ENCODE measurements around the gene AKR7A2.

The AKR7A2 gene

GRCh38 chr1:19333587-19334354 is 21.8 kb upstream of the AKR7A2 start:
- no peaks in the 10 kb centered on the region for H3K9me3 ChIP-seq (ENCODE audit: control insufficient read depth, insufficient read depth, low read length)
- H3K4me3 ChIP-seq (ENCODE audit: low read length) = no peak overlapping the region
- H3K4me1 ChIP-seq (ENCODE audit: control insufficient read depth, insufficient read depth, low read length) = no peaks in the 10 kb centered on the region
- no peaks in the 10 kb centered on the region for H3K27me3 ChIP-seq (ENCODE audit: control insufficient read depth, insufficient read depth, low read length)
- no CpG with 5 or more reads among the region's 9 CpGs for WGBS (ENCODE audit: insufficient coverage, insufficient read length)
- no peak overlapping the region for H3K27ac ChIP-seq (ENCODE audit: low read length)
- no peak for DNase-seq (ENCODE audit: low read depth, low spot score)
- no peaks in the 10 kb centered on the region for H3K36me3 ChIP-seq (ENCODE audit: control insufficient read depth, insufficient read depth, low read length)

- Histone ChIP-seq H3K27me3 (ENCODE audit: control insufficient read depth, insufficient read depth, low read length) (no peaks in the 10 kb centered on the region), H3K4me3 (ENCODE audit: low read length) (no peak overlapping the region), H3K27ac (ENCODE audit: low read length) (no peak overlapping the region), H3K36me3 (ENCODE audit: control insufficient read depth, insufficient read depth, low read length) (peaks cover 6% of the 10 kb centered on the region; the same call in 1 of the 2 replicates), H3K4me1 (ENCODE audit: control insufficient read depth, insufficient read depth, low read length) (no peaks in the 10 kb centered on the region), H3K9me3 (ENCODE audit: control insufficient read depth, insufficient read depth, low read length) (no peaks in the 10 kb centered on the region)
- WGBS (ENCODE audit: insufficient coverage, insufficient read length) = no CpG with 5 or more reads among the region's 12 CpGs
- DNase-seq (ENCODE audit: low read depth, low spot score) = no peak
Observed at GRCh38 chr1:19332832-19333231, 20.9 kb upstream of the AKR7A2 start.

- peaks cover 13% of the 10 kb centered on the region for H3K36me3 ChIP-seq (ENCODE audit: control insufficient read depth, insufficient read depth, low read length)
- H3K4me1 ChIP-seq (ENCODE audit: control insufficient read depth, insufficient read depth, low read length) = no peaks in the 10 kb centered on the region
- H3K4me3 ChIP-seq (ENCODE audit: low read length) = no peak overlapping the region
- H3K27ac ChIP-seq (ENCODE audit: low read length) = no peak overlapping the region
- DNase-seq (ENCODE audit: low read depth, low spot score) = no peak
- no CpG with 5 or more reads among the region's 13 CpGs for WGBS (ENCODE audit: insufficient coverage, insufficient read length)
- H3K9me3 ChIP-seq (ENCODE audit: control insufficient read depth, insufficient read depth, low read length) = no peaks in the 10 kb centered on the region
- H3K27me3 ChIP-seq (ENCODE audit: control insufficient read depth, insufficient read depth, low read length) = no peaks in the 10 kb centered on the region
Observed at GRCh38 chr1:19331262-19331878, 19.4 kb upstream of the AKR7A2 start.

GRCh38 chr1:19330449-19331135 is 18.6 kb upstream of the AKR7A2 start:
- Histone ChIP-seq H3K9me3 (ENCODE audit: control insufficient read depth, insufficient read depth, low read length) (no peaks in the 10 kb centered on the region), H3K36me3 (ENCODE audit: control insufficient read depth, insufficient read depth, low read length) (peaks cover 13% of the 10 kb centered on the region), H3K4me3 (ENCODE audit: low read length) (no peak overlapping the region), H3K4me1 (ENCODE audit: control insufficient read depth, insufficient read depth, low read length) (no peaks in the 10 kb centered on the region), H3K27ac (ENCODE audit: low read length) (no peak overlapping the region), H3K27me3 (ENCODE audit: control insufficient read depth, insufficient read depth, low read length) (no peaks in the 10 kb centered on the region)
- WGBS (ENCODE audit: insufficient coverage, insufficient read length) = no CpG with 5 or more reads among the region's 14 CpGs
- DNase-seq (ENCODE audit: low read depth, low spot score) = no peak

- H3K9me3 ChIP-seq (ENCODE audit: control insufficient read depth, insufficient read depth, low read length) = no peaks in the 10 kb centered on the region
- H3K27ac ChIP-seq (ENCODE audit: low read length) = no peak overlapping the region
- H3K4me3 ChIP-seq (ENCODE audit: low read length) = no peak overlapping the region
- H3K4me1 ChIP-seq (ENCODE audit: control insufficient read depth, insufficient read depth, low read length) = no peaks in the 10 kb centered on the region
- peaks cover 17% of the 10 kb centered on the region for H3K36me3 ChIP-seq (ENCODE audit: control insufficient read depth, insufficient read depth, low read length)
- WGBS (ENCODE audit: insufficient coverage, insufficient read length) = no CpG with 5 or more reads among the region's 5 CpGs
- no peak for DNase-seq (ENCODE audit: low read depth, low spot score)
- H3K27me3 ChIP-seq (ENCODE audit: control insufficient read depth, insufficient read depth, low read length) = no peaks in the 10 kb centered on the region
Observed at GRCh38 chr1:19329611-19330010, 17.7 kb upstream of the AKR7A2 start.

GRCh38 chr1:19329188-19329587 is 17.2 kb upstream of the AKR7A2 start:
- no CpG with 5 or more reads among the region's 13 CpGs for WGBS (ENCODE audit: insufficient coverage, insufficient read length)
- no peak for DNase-seq (ENCODE audit: low read depth, low spot score)
- Histone ChIP-seq H3K4me1 (ENCODE audit: control insufficient read depth, insufficient read depth, low read length) (no peaks in the 10 kb centered on the region), H3K36me3 (ENCODE audit: control insufficient read depth, insufficient read depth, low read length) (peaks cover 18% of the 10 kb centered on the region), H3K27me3 (ENCODE audit: control insufficient read depth, insufficient read depth, low read length) (no peaks in the 10 kb centered on the region), H3K4me3 (ENCODE audit: low read length) (no peak overlapping the region), H3K27ac (ENCODE audit: low read length) (no peak overlapping the region), H3K9me3 (ENCODE audit: control insufficient read depth, insufficient read depth, low read length) (no peaks in the 10 kb centered on the region)

- no peaks in the 10 kb centered on the region for H3K27me3 ChIP-seq (ENCODE audit: control insufficient read depth, insufficient read depth, low read length)
- no peaks in the 10 kb centered on the region for H3K9me3 ChIP-seq (ENCODE audit: control insufficient read depth, insufficient read depth, low read length)
- no peak overlapping the region for H3K27ac ChIP-seq (ENCODE audit: low read length)
- peaks cover 18% of the 10 kb centered on the region for H3K36me3 ChIP-seq (ENCODE audit: control insufficient read depth, insufficient read depth, low read length)
- DNase-seq (ENCODE audit: low read depth, low spot score) = no peak
- H3K4me3 ChIP-seq (ENCODE audit: low read length) = no peak overlapping the region
- H3K4me1 ChIP-seq (ENCODE audit: control insufficient read depth, insufficient read depth, low read length) = no peaks in the 10 kb centered on the region
- WGBS (ENCODE audit: insufficient coverage, insufficient read length) = no CpG with 5 or more reads among the region's 18 CpGs
Observed at GRCh38 chr1:19328486-19328885, 16.5 kb upstream of the AKR7A2 start.

- no CpG with 5 or more reads among the region's 9 CpGs for WGBS (ENCODE audit: insufficient coverage, insufficient read length)
- Histone ChIP-seq H3K27me3 (ENCODE audit: control insufficient read depth, insufficient read depth, low read length) (no peaks in the 10 kb centered on the region), H3K36me3 (ENCODE audit: control insufficient read depth, insufficient read depth, low read length) (peaks cover 18% of the 10 kb centered on the region), H3K27ac (ENCODE audit: low read length) (no peak overlapping the region), H3K9me3 (ENCODE audit: control insufficient read depth, insufficient read depth, low read length) (no peaks in the 10 kb centered on the region), H3K4me3 (ENCODE audit: low read length) (no peak overlapping the region), H3K4me1 (ENCODE audit: control insufficient read depth, insufficient read depth, low read length) (no peaks in the 10 kb centered on the region)
- no peak for DNase-seq (ENCODE audit: low read depth, low spot score)
Observed at GRCh38 chr1:19327736-19328135, 15.8 kb upstream of the AKR7A2 start.

- no peaks in the 10 kb centered on the region for H3K4me1 ChIP-seq (ENCODE audit: control insufficient read depth, insufficient read depth, low read length)
Observed at GRCh38 chr1:19327301-19327700, 15.4 kb upstream of the AKR7A2 start.

GRCh38 chr1:19326748-19327065 is 14.8 kb upstream of the AKR7A2 start:
- Histone ChIP-seq H3K4me1 (ENCODE audit: control insufficient read depth, insufficient read depth, low read length) (no peaks in the 10 kb centered on the region), H3K36me3 (ENCODE audit: control insufficient read depth, insufficient read depth, low read length) (peaks cover 18% of the 10 kb centered on the region), H3K9me3 (ENCODE audit: control insufficient read depth, insufficient read depth, low read length) (no peaks in the 10 kb centered on the region), H3K27ac (ENCODE audit: low read length) (no peak overlapping the region), H3K27me3 (ENCODE audit: control insufficient read depth, insufficient read depth, low read length) (no peaks in the 10 kb centered on the region), H3K4me3 (ENCODE audit: low read length) (no peak overlapping the region)
- WGBS (ENCODE audit: insufficient coverage, insufficient read length) = no CpG with 5 or more reads among the region's 6 CpGs
- DNase-seq (ENCODE audit: low read depth, low spot score) = no peak

More at GRCh38 chr1:19327301-19327700, 15.4 kb upstream of the AKR7A2 start:
- H3K4me3 ChIP-seq (ENCODE audit: low read length) = no peak overlapping the region
- no CpG with 5 or more reads among the region's 16 CpGs for WGBS (ENCODE audit: insufficient coverage, insufficient read length)
- no peak overlapping the region for H3K27ac ChIP-seq (ENCODE audit: low read length)
- DNase-seq (ENCODE audit: low read depth, low spot score) = no peak
- H3K9me3 ChIP-seq (ENCODE audit: control insufficient read depth, insufficient read depth, low read length) = no peaks in the 10 kb centered on the region
- H3K27me3 ChIP-seq (ENCODE audit: control insufficient read depth, insufficient read depth, low read length) = no peaks in the 10 kb centered on the region
- H3K36me3 ChIP-seq (ENCODE audit: control insufficient read depth, insufficient read depth, low read length) = peaks cover 18% of the 10 kb centered on the region

Measured in iPS DF 6.9 (cell line).